Choroid plexus epithelial cell (primary cell): Measurements from ENCODE around the gene MDN1.
"Not testable (repeated sequence)": the region's sequence is repeated elsewhere in the genome, so short reads cannot be mapped to it uniquely, and the experiment has no call there.

Source experiments
- DNase-seq: peaks from one replicate; pipeline ENCODE4 v3.0.0-alpha.2; 2010; ENCODE audit warnings: low read depth
- H3K4me3 ChIP-seq: 2 replicates; pipeline ENCODE4 v1.5.1; 2011; ENCODE audit warnings: low read depth, mild to moderate bottlenecking, control low read depth, low read length, moderate library complexity
- CTCF ChIP-seq: conservative IDR thresholded peaks from 2 replicates; pipeline ENCODE4 v1.5.1; 2011; ENCODE audit warnings: low read depth, mild to moderate bottlenecking, control low read depth, inconsistent platforms, low read length, moderate library complexity

MDN1 gene

DNA sequence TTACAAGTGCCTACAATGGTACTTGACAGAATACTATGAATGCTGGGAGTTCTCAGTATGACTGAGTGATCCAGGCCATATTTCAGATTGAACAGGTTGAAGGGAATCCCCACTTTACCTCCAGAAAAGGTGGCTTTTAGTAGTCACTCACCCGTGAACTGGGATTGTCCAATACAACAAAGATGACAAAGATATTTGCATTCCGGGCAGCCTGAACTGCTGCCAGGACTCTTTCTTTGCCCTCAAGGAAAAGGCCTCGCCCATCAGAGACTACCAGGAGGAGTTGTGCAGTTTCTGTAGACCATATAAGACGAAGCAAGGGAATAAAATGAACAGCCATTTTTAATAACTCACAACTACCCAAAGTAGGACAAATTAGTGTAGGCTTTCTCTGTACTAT lies 174.7 kb downstream of the MDN1 start:
- H3K4me3 ChIP-seq = no peak overlapping the region
- DNase-seq = no peak
- TF ChIP-seq CTCF = no peak

DNA sequence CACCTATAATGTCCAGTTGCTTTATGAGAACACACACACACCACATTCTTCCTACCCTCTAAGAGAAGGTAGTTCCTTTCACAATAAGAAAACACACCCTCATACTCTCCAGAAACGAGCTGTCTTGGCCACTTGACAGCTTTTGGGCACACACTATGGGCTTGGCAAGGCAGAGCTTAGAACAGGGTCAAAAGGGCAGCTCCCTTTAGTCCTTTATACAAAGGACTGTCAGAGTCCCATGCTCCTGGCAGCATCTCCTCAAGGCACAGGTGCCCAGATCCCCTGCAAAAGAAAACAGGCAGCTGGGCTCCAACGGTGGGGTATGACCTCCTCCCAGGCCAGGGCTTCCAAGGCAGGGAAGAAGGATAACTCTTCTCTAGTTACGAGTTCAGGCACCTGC lies 176.2 kb downstream of the MDN1 start:
- no peak for DNase-seq
- TF ChIP-seq CTCF = no peak
- no peak overlapping the region for H3K4me3 ChIP-seq

DNA sequence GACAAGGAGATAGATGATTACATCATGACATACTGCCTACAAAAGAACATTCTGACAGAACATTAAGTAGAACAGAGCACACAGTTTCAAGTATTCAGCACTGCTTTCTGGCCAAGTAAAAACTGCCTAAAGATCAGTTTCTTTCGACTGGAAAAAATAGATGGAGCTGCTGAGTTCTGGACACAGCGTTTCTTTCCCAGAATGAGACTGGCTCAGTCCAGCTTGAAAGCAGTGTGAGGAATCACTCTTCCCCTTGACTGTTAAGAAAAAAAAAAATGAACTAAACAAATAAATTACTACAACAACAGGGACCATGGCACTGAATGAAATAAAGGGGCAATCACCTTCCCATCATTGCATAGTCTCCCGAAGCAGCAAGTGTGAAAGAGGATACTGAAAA lies 176.6 kb downstream of the MDN1 start:
- no peak for TF ChIP-seq CTCF
- no peak for DNase-seq
- no peak overlapping the region for H3K4me3 ChIP-seq

DNA sequence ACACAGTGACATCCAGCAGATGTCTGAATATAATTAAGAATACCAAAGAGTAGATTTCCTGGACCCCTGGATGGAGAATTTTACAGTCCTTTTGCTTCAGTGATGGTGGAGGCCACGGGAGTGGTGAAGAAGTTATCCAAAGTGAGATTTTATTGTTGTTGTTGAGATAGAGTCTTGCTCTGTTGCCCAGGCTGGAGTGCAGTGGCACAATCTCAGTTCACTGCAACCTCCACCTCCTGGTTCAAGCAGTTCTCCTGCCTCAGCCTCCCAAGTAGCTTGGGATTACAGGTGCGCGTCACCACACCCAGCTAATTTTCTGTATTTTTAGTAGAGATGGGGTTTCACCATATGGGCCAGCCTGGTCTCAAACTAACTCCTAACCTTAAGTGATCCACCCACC lies 178.0 kb downstream of the MDN1 start:
- not testable (repeated sequence) for H3K4me3 ChIP-seq, DNase-seq

DNA sequence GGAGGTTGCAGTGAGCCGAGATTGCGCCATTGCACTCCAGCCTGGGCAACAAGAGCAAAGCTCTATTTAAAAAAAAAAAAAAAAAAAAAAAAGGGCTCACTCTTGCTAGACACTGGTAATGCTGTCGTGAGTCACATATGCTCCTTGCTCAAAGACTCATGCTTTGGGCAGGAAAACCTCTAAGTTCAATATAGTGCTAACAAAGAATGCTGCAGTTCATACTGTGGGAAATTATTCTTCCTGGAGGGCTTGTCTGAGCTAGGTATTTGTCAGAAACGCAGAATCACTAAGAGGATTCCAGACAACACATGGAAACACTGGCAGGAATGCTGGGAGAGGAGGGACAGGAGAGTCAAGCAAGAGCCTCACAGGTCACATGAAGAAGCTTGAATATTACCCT lies 178.8 kb downstream of the MDN1 start:
- peak; percentile 60 for DNase-seq
- H3K4me3 ChIP-seq = no peak overlapping the region
- TF ChIP-seq CTCF = no peak

GRCh38 chr6:89638320-89639195 lies 181.0 kb downstream of the MDN1 start, which contains the start of gene LYRM2:
Gene LYRM2, minus strand, starts transcription at chr6:89638747. Its CDS starts 31 bp downstream, at chr6:89638716.
- no peak for TF ChIP-seq CTCF
- DNase-seq = peak; percentile 95
- H3K4me3 ChIP-seq = peak within 1 kb of the TSS; percentile 81

- DNase-seq = no peak
- TF ChIP-seq CTCF = no peak
- peak overlapping the region; percentile 81 for H3K4me3 ChIP-seq
These were observed 181.7 kb downstream of the MDN1 start for GRCh38 chr6:89637960-89638319.

DNA sequence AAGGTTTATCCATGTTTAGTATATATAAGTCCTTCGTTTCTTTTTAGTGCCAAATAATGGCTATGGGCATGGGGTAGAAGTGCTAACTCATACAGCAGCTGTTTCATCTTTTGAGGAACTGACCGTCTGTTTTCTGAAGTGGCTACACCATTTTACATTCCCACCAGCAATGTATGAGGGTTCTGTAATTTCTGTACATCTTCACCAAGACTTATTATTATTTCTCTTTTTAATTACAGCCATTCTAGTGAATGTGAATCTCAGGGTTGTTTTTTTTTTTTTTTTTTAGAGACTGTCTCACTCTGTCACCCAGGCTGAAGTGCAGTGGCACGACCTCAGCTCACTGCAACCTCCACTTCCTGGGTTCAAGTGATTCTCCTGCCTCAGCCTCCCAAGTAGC lies 183.2 kb downstream of the MDN1 start:
- not testable (repeated sequence) for H3K4me3 ChIP-seq

More for the DNA sequence above, 183.2 kb downstream of the MDN1 start:
- DNase-seq = not testable (repeated sequence)
